ENCODE data around the gene FASTK.
A peak's percentile ranks its signal among the peaks of the same experiment; 100 is the strongest.

The FASTK gene

DNA sequence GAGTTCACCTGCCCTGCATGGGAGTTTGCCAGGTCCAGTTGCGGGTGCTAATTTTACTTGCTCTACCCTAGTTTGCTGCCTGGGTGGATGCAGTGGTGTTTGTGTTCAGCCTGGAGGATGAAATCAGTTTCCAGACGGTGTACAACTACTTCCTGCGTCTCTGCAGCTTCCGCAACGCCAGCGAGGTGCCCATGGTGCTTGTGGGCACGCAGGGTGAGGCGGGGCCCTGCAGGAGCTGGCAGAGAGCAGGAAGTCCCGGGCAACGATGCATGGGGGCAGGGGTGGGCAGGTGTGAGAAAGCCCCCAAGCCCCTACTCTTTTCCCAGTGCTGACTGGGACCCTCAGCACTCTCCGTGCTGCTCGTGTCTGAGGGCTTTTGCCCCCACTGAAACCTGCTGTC, 37.0 kb upstream of the FASTK start:
- DNase-seq: no peak

- no peak for DNase-seq
These were observed 36.2 kb upstream of the FASTK start for GRCh38 chr7:151116603-151117440.

GRCh38 chr7:151115836-151116418, 35.3 kb upstream of the FASTK start:
- no peak for DNase-seq

- no peak for DNase-seq
These were observed 34.7 kb upstream of the FASTK start for GRCh38 chr7:151115121-151115835.

DNA sequence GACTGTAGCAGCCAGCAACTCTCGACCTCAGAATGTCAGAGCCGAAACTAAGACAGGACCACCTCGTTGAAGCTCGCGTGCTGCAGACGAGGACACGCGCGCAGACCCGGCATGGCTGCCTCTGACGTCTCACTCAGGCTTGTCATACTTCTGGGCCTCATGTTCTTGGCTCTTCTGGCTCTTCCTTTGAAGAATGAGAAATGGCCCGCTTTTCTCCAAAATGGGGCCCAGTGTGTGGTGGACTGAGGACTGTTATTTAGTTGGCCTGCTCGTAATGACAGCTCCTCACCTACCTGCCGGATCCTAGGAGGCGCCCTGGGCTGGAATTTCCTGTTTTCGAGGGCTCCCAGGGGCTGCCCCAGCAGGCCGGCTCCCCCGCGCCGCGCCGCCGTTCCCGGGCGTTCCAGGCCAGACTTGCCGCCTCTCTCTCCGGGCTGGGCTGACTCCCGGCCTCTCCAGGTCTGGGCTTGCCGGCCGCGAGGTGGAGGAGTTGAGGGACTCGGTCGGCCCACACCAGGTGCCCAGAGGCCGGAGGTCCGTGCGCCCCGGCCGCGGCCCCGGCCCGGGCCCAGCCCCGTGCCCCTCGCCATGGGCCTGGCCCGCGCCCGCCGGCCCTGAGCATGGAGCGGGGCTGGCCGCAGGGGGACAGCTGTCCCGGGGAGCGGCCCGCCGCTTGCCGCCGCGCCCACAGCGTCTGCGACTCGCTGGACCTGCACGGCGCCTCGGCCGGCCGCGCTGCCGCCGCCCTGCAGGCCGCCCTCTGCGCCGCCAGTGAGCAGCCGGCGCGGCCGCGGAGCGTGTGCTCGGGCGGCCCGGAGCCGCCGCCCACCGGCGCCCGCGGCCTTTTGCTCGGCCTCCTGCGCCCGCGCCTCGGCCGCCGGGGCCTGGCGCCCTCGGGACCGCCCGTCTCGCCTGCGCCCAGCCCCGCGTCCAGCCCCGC, 33.8 kb upstream of the FASTK start:
- DNase-seq: no peak

- DNase-seq: no peak
These were observed 32.9 kb upstream of the FASTK start for GRCh38 chr7:151113344-151114150.

GRCh38 chr7:151110941-151111645, 30.5 kb upstream of the FASTK start:
- DNase-seq: peak; percentile 82

- DNase-seq: no peak
These were observed 29.8 kb upstream of the FASTK start for GRCh38 chr7:151110236-151110940.

DNA sequence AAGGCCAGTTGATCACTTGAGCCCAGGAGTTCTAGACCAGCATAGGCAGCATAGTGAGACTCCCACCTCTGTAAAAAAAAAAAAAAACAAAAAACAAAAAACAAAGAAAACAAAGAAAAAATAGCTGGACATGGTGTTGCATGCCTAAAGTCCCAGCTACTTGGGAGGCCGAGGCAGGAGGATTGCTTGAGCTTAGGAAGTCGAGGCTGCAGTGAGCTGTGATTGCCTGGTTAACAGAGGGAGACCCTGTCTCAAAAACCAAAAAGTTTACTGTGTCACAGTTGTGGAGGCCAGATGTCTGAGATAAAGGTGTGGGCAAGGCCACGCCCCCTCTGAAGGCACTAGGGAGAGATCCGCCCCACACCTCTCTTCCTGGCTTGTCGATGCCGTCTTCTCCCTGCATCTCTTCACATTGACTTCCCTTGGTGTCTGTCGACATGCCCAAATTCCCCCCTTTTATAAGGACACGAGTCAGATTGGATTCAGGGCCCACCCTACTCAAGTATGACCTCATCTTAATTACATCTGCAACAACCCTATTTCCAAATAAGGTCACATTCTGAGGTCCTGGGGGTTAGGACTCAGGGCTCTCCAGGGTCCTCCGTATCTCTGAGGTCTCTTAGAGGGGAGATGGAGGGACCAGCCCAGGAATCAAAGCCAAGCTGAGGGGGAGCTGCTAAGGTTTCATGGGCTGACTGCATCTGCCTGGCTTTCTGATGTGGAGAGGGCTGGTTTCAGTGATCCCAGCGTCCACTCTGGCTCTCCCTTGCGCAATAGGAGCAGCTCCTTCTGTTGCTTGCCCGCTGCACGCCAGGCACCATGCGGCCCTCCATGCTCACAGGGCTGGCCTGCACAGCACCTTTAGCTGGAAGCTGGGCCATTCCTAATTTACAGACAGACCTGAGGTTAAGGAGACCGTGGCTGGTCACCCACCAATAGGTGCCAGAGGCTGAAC, 28.8 kb upstream of the FASTK start:
- DNase-seq: no peak

DNA sequence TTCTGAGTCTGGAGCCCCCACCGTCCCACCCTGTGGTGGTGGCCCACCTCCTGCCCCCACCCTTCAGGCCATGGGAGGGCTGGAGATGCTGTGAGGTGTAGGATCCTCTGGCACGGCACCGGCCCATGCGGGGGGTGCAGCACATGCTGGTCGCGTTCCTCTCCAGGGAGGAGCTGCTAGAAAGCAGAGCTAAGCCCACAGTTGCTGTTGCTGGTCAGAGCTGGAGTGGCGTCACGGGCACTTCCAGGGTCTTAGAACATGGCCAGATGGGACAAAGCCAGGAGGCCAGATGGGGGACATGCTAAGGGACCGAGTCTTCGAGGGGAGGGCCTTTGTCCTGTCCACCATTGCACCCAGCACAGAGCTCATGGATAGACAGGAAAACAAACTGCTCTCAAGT, 27.3 kb upstream of the FASTK start:
- no peak for DNase-seq

DNA sequence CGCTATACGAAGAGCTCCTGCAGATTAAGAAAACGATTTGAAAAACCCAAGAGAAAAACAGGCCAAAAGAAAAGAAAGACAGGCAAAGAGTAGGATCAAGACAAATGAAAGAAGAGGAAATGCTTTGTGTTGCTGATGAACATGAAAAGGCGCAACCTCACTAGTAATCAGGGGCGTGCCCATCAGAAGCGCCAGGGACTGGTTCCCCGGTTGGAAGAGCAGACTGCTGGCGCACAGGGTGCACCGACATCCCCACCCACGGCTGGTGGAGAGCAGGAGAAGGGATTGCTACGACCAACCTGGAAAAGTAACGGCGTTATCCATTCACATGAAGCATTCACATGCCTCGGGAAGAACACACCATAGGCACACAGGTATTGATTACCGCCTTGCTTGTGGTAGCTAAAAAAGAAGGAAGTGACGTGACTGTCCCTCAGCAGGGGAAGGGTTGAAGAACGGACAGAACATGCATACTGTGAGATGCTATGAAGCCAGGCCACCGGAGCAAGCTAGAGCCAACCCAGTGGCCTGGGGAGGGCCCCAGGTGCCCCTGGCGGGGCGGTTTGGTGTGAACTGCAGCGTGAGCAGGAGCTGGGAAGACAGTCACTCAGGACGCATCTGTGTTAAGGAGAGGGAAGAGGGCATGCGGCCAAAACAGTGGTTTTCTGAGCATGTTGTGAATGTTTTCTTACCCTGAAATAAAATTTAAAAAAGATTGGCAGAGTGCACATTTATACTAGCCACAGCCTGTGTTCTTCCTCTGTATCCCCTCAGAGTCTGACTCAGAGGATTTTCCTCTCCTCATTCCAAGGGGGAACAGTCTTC, 24.0 kb upstream of the FASTK start:
- no peak for DNase-seq

- no peak for DNase-seq
These were observed 23.4 kb upstream of the FASTK start for GRCh38 chr7:151103973-151104372.

DNA sequence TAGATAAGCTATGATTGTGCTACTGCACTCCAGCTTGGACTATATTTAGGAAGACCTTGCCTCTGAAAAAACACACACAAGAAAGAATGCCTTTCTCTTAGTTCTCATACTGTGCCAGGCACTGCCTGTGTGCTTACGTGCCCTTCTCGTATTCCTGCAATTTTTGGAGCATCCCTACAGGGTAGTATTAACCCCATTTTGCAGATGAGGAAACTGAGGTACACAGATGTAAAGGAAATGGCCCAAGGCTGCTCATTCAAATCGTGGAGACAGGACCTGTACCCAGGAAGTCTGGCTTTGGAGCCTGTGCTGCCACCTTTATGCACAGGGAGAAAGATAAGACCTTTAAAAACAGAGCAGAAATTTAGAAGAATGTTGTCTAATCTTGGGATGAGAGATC, 22.4 kb upstream of the FASTK start:
- DNase-seq: no peak

DNA sequence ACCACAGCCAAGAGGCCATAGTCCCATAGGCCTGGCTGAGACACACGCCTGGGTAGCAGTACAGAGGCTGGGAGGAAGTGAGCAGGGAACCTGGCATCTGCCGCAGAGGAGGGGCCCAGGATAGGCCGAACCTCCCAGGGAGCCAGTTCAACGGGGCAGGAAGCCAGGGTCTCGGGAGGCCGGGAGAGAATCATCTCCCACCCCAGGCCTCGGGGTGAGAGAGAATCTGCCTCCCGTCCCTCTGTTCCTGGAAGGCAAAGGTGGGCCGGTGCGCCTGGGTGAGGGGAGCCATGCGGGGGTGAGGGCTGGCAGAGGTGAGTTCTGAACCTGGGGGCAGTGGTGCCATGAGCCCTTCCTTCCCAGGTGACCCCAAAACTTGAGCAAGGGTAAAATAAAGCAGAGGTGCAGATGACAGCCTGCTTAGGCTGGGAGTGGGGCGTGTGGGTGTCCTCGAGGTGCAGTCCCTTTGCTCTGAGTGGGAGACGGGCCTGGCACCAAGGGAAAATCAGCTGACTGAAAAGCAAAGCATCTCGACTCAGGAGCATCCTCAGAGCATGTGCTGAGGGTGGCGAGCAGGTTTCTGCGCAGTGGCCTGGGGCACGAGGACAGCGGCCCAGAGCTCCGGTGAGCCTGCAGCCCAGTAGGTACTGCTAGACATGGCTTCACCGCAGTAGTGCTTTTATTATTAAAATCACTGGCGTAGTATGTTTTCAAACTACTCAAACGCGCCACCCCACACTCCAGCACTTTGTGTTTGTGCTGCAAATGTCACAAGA, 21.2 kb upstream of the FASTK start:
- no peak for DNase-seq

- no peak for DNase-seq
These were observed 20.3 kb upstream of the FASTK start for GRCh38 chr7:151100921-151101320.

DNA sequence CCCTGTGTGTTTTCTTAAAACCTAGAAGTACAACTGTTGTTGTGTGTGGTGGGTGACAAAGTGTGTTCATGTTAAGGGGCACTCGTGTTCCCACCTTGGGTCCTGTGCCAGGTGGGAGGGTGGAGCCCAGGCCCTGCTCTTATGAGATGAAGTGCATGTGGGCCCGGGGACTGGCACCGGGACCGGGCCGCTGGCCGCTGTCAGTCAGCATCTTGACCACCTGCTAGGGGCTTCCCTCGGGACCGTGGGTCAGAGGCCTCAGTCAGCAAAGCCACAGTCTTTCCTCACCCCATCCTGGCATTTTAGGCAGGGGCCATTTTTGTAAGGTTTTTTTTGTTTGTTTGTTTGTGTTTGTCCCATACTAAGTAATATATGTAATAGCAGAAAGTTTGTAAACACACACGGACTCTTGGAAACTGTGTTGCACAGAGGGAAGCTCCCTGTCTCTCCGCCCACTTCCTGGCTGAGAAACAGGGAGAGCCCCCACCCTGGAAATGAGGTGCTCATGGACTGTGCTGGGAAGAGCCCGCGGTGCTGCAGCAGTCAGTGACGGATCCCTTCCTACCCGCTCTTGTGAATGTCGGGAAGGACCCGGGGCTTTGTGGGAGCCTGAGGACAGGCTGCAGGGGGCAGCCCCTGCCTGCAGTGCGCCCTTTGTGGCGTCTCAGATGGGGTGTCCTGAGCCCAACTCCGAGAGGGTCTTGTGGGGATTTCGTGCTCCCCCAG, 19.0 kb upstream of the FASTK start:
- no peak for DNase-seq

All from retina (tissue), 1 donor.